Erythroblast (primary cell): ENCODE measurements around the gene PHF12.

Source experiments
- DNase-seq, 2 experiments: peaks; one replicate each; lab custom pipeline; 2025; lab: John Stamatoyannopoulos, UW
- GATA1 ChIP-seq: IDR thresholded peaks from 2 replicates; pipeline ENCODE4 v1.6.1; 2011; ENCODE audit warnings: low read depth, mild to moderate bottlenecking, control low read depth, low read length, moderate library complexity
- POLR2A ChIP-seq: IDR thresholded peaks from 2 replicates; pipeline ENCODE4 v1.6.1; 2011; ENCODE audit warnings: mild to moderate bottlenecking, low read length

PHF12 gene

GRCh38 chr17:28951428-28951990, at the start of gene PHF12:
TSS of gene PHF12 (minus strand) at chr17:28951518. CDS start at chr17:28950960, 558 bp downstream.
- TF ChIP-seq GATA1, result no peak
- no peak for TF ChIP-seq POLR2A
- peak; percentile 100 for DNase-seq

GRCh38 chr17:29000973-29001372, 49.7 kb upstream of the PHF12 start:
- no peak for DNase-seq
- no peak for TF ChIP-seq GATA1
- no peak for TF ChIP-seq POLR2A

- DNase-seq, result no peak
- TF ChIP-seq POLR2A (no peak), GATA1 (no peak)
Measured at GRCh38 chr17:28999206-28999605, 47.9 kb upstream of the PHF12 start.

GRCh38 chr17:28997806-28998205, 46.5 kb upstream of the PHF12 start:
- TF ChIP-seq GATA1 (no peak), POLR2A (no peak)
- no peak for DNase-seq

- TF ChIP-seq GATA1, result no peak
- TF ChIP-seq POLR2A, result no peak
Measured at GRCh38 chr17:28996554-28997096, 45.3 kb upstream of the PHF12 start.

GRCh38 chr17:28993645-28994426, 42.5 kb upstream of the PHF12 start:
- TF ChIP-seq GATA1, result no peak
- DNase-seq, result no peak

More at GRCh38 chr17:28996554-28997096, 45.3 kb upstream of the PHF12 start:
- DNase-seq, result no peak

- no peak for TF ChIP-seq GATA1
- no peak for TF ChIP-seq POLR2A
- no peak for DNase-seq
Measured at GRCh38 chr17:28992625-28993600, 41.6 kb upstream of the PHF12 start.

GRCh38 chr17:28992185-28992584, 40.9 kb upstream of the PHF12 start:
- DNase-seq, result no peak
- TF ChIP-seq GATA1 (no peak), POLR2A (no peak)

GRCh38 chr17:28991779-28992178, 40.5 kb upstream of the PHF12 start:
- DNase-seq, result no peak
- TF ChIP-seq GATA1 (no peak), POLR2A (no peak)

GRCh38 chr17:28989028-28989427, 37.7 kb upstream of the PHF12 start:
- DNase-seq, result no peak
- no peak for TF ChIP-seq POLR2A
- no peak for TF ChIP-seq GATA1

GRCh38 chr17:28988475-28988874, 37.2 kb upstream of the PHF12 start:
- no peak for TF ChIP-seq GATA1
- TF ChIP-seq POLR2A, result no peak
- DNase-seq, result no peak

- TF ChIP-seq GATA1 (no peak), POLR2A (no peak)
- no peak for DNase-seq
Measured at GRCh38 chr17:28986714-28987655, 35.7 kb upstream of the PHF12 start.
